HG02970 (cell line): ENCODE results near the gene OR6X1.

Experiments
- ATAC-seq: cut with Tn5 transposase; IDR thresholded peaks from one replicate; pipeline ENCODE4 v1.9.1; 2021; ENCODE audit warnings: mild to moderate bottlenecking, moderate library complexity, moderate number of reproducible peaks; ENCODE audit not compliant: unreplicated experiment, low FRiP score

Gene OR6X1

DNA sequence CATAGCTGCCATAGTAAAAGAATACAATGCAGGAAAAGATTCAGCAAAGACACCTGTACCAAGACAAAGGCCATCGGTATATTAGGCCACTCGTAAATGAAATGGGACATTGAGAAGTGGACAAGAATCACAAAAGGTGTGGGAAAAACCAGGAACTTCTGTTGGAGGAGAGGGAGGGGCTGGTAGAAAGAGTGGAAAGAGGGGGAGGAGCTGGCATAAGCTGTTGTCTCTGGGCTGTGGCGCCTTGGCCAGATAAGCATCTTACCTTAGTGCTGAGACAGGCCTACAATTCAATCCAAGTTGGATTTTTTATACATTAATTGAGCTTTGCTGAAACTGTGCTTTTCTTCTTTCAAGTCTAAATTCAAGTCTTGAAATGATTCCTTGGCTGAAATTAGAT, 50.0 kb downstream of the OR6X1 start:
- ATAC-seq = no peak
